GM12864 (cell line): ENCODE data around the gene HHIP.
"Not testable (repeated sequence)": the region's sequence is repeated elsewhere in the genome, so short reads cannot be mapped to it uniquely, and the experiment has no call there.

ENCODE experiments used
- DNase-seq: peaks from one replicate; pipeline ENCODE4 v3.0.0-alpha.2; 2011; ENCODE audit warnings: low read depth
- H3K4me3 ChIP-seq: 2 replicates; pipeline ENCODE4 v1.5.1; 2011; ENCODE audit warnings: mild to moderate bottlenecking, low read depth, low read length, control low read depth
- CTCF ChIP-seq: IDR thresholded peaks from 2 replicates; pipeline ENCODE4 v1.5.1; 2011; ENCODE audit warnings: low read depth, mild to moderate bottlenecking, moderate library complexity, low read length, control low read depth, inconsistent platforms; ENCODE audit errors: missing control alignments

HHIP gene

GRCh38 chr4:144778364-144778763 lies 132.4 kb downstream of the HHIP start:
- no peak for TF ChIP-seq CTCF
- DNase-seq, result no peak
- H3K4me3 ChIP-seq, result no peak overlapping the region

- DNase-seq, result no peak
- TF ChIP-seq CTCF, result no peak
- H3K4me3 ChIP-seq, result no peak overlapping the region
Observed at GRCh38 chr4:144782345-144782744, 136.4 kb downstream of the HHIP start.

DNA sequence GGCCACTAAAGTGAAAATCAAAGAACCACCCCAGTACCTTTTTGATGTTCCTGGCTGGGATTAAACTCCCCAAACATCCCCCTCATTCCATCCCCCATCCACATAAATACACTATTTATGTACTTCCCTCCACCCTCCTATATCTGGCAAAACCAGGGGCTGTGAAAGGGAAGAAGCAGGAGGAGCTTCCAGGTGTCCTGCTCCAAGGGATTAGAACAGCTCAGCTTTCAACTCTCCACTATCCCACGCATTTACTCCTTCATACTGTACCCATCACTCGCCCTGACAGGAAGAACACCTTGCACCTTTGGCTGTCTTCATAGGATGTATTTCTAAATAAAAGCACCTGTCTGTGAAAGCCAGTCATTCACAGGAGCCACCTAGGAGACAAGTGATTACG lies 140.0 kb downstream of the HHIP start:
- no peak for DNase-seq
- no peak for TF ChIP-seq CTCF
- H3K4me3 ChIP-seq, result no peak overlapping the region

DNA sequence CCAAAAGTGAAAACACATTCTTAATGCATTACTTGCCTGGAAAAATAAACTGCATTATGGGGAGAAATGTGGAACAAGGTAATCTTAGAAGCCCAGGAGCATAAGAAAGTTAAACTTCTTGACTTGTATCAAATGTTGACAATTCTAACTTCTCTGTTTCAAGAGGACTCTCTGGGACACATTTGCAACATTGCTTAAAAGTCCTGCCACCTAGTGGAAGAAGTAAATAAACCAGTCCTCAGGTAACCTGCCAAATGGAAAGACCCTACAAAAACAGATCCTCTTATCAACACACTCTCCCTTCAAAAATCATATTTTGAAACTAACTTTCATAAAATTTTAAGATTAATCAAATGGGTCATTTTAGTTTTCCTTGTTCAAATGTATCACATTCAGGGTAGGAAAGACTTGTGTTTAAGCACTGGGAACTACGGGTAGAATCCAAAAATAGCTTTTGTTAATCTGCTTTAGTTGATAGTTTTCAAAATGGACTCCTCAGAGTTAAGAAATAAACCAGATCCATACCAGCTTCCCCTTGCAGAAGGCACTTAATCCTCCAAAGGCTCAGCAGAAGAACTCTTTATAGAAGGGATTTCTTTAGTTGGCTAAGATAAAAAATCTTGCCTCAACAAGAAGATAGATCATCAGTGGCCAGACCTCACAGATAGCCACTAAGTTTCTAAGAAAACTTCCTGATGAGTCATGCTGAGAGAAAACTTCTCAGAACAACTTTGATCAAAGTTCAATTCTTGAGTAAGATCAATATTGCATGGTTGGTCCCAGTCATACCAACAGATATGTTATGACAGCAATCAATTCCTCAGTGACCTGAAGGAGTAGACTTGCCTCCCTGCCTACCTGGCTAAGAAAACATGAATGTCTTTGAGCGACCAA lies 141.7 kb downstream of the HHIP start:
- DNase-seq, result peak; percentile 13
- H3K4me3 ChIP-seq, result no peak overlapping the region
- peak; percentile 57 for TF ChIP-seq CTCF

- DNase-seq, result no peak
- TF ChIP-seq CTCF, result no peak
- H3K4me3 ChIP-seq, result no peak overlapping the region
Observed at GRCh38 chr4:144788469-144788868, 142.5 kb downstream of the HHIP start.

- DNase-seq, result not testable (repeated sequence)
Observed at GRCh38 chr4:144791933-144792332, 146.0 kb downstream of the HHIP start.

More at GRCh38 chr4:144791933-144792332, 146.0 kb downstream of the HHIP start:
- H3K4me3 ChIP-seq, result not testable (repeated sequence)
